Stomach (tissue), 9 donors: ENCODE data around the gene PPM1L. TPM values are rescaled to one million over a fixed set of nuclear protein-coding genes. Genes with fewer than 3 reads are reported as not detected.

Source experiments
- DNase-seq, 2 donors: peaks; one replicate each; pipeline versions ENCODE4 v3.0.0 to v3.0.0-alpha.2; 2013 to 2019
- H3K27ac ChIP-seq, 5 donors: fragments of 200-600 bp in 4 of 5; sonication (generic) in 4 of 5; one replicate each; pipeline ENCODE4 v1.5.1; 2013 to 2019; ENCODE audit warnings: mild to moderate bottlenecking in 1 of 5, moderate library complexity in 1 of 5
- H3K27me3 ChIP-seq, 3 donors: fragments of 200-600 bp; sonication (generic); one replicate each; pipeline ENCODE4 v1.5.1; 2017 to 2019; ENCODE audit warnings: mixed run types in 1 of 3
- H3K36me3 ChIP-seq, 4 donors: fragments of 200-600 bp; sonication (generic); 1 replicate in 3 of 4; 2 replicates in 1 of 4; pipeline ENCODE4 v1.5.1; 2016 to 2019
- H3K4me1 ChIP-seq, 4 donors: fragments of 200-600 bp; sonication (generic); one replicate each; pipeline ENCODE4 v1.5.1; 2016 to 2019
- H3K4me3 ChIP-seq, 4 donors: fragments of 200-600 bp; sonication (generic) in 3 of 4; one replicate each; pipeline ENCODE4 v1.5.1; 2016 to 2019; ENCODE audit warnings: mild to moderate bottlenecking in 1 of 4
- H3K9me3 ChIP-seq, 4 donors: fragments of 200-600 bp; sonication (generic); one replicate each; pipeline ENCODE4 v1.5.1; 2016 to 2019
- CTCF ChIP-seq, 7 experiments: fragments of 450-650 bp in 4 of 7; fragments of 200-600 bp in 3 of 7; sonication (generic) in 3 of 7; IDR thresholded peaks; one replicate each; pipeline ENCODE4 v1.5.1; 2016 to 2019; ENCODE audit warnings: antibody characterized with exemption in 7 of 7, control low read depth in 2 of 7, mild to moderate bottlenecking in 1 of 7
- EP300 ChIP-seq: sonication (generic); formaldehyde crosslinking; IDR thresholded peaks from one replicate; pipeline ENCODE4 v1.6.1; 2017; ENCODE audit warnings: antibody characterized with exemption
- POLR2A ChIP-seq, 4 donors: fragments of 450-650 bp; IDR thresholded peaks; one replicate each; pipeline ENCODE4 v1.6.1; 2016; ENCODE audit warnings: antibody characterized with exemption in 4 of 4, control low read depth in 2 of 4, mild to moderate bottlenecking in 1 of 4, moderate library complexity in 1 of 4
- POLR2AphosphoS5 ChIP-seq, 3 donors: sonication (generic); formaldehyde crosslinking; IDR thresholded peaks; one replicate each; pipeline ENCODE4 v1.6.1; 2016; ENCODE audit warnings: antibody characterized with exemption in 3 of 3
- WGBS, 5 donors: extraction: QIAGEN DNeasy Blood & Tissue Kit in 3 of 5; methylation state at CpG; one replicate each; pipeline versions ENCODE4 v1.1.5 to v1.1.7; 2013 to 2018; 5-methylcytosine and 5-hydroxymethylcytosine counted together
- intact Hi-C: fragments of 100-400 bp; cut with DNase I; formaldehyde crosslinking; loops from one replicate; pipeline ENCODE4 v1.15.1; 2023; ENCODE audit warnings: low total_unique reads
- polyA plus RNA-seq, 3 donors: library from polyadenylated mRNA; stranded (reverse); fragments of 200-250 nt; gene quantifications; one replicate each; pipeline ENCODE4 v1.2.3, GENCODE V29; 2013
- total RNA-seq, 5 donors: library from RNA; depleted of rRNA; stranded (reverse); fragments of >200 nt; gene quantifications; one replicate each; pipeline versions ENCODE4 v1.1.0 to v1.2.3, GENCODE V29; 2014 to 2016
- donor health status: healthy with polysubstance abuse.
- donor health status: Bipolar disorder and iron deficiency.
- donor health status: healthy.

The PPM1L gene
- total and polyA plus RNA-seq, 8 donors = 0.61 to 45.1 (median 15.2) TPM

- no peak overlapping the region for H3K27ac ChIP-seq
- H3K4me3 ChIP-seq = no peak overlapping the region
- 53 to 88% (median 79%) methylated on average over 1 of the region's 1 CpG for WGBS, 5 donors
- no peaks in the 10 kb centered on the region for H3K9me3 ChIP-seq
- no peak for TF ChIP-seq CTCF (IDR thresholded peaks at IDR 0.05)
- TF ChIP-seq POLR2A (IDR thresholded peaks at IDR 0.05) = no peak
- TF ChIP-seq EP300 = no peak
- no peak for TF ChIP-seq POLR2AphosphoS5 (IDR thresholded peaks at IDR 0.05)
- H3K4me1 ChIP-seq = peaks cover 6 to 34% (median 17%) of the 10 kb centered on the region in 4 donors
- DNase-seq = no peak
- peaks cover 0 to 22% (median 7%) of the 10 kb centered on the region in 4 donors for H3K36me3 ChIP-seq
- no peaks in the 10 kb centered on the region for H3K27me3 ChIP-seq
- intact Hi-C loops = no loop called here
Observed at GRCh38 chr3:161072211-161072621, 316.2 kb downstream of the PPM1L start.

GRCh38 chr3:161072751-161073150 lies 316.7 kb downstream of the PPM1L start:
- intact Hi-C loops = no loop called here
- Histone ChIP-seq H3K9me3 (no peaks in the 10 kb centered on the region), H3K36me3 (peaks cover 0 to 22% (median 4%) of the 10 kb centered on the region in 4 donors), H3K27me3 (no peaks in the 10 kb centered on the region), H3K4me3 (no peak overlapping the region), H3K27ac (no peak overlapping the region), H3K4me1 (peaks cover 6 to 34% (median 17%) of the 10 kb centered on the region in 4 donors)
- no peak for TF ChIP-seq CTCF (IDR thresholded peaks at IDR 0.05)
- no peak for TF ChIP-seq EP300
- no peak for TF ChIP-seq POLR2A (IDR thresholded peaks at IDR 0.05)
- no peak for TF ChIP-seq POLR2AphosphoS5 (IDR thresholded peaks at IDR 0.05)
- no peak for DNase-seq

- Histone ChIP-seq H3K4me1 (peaks cover 6 to 34% (median 17%) of the 10 kb centered on the region in 4 donors), H3K36me3 (peaks cover 0 to 20% (median 3%) of the 10 kb centered on the region in 4 donors), H3K9me3 (no peaks in the 10 kb centered on the region), H3K27me3 (no peaks in the 10 kb centered on the region), H3K27ac (no peak overlapping the region), H3K4me3 (no peak overlapping the region)
- WGBS, 5 donors = 95 to 100% (median 100%) methylated on average over 1 of the region's 1 CpG
- TF ChIP-seq POLR2AphosphoS5 (IDR thresholded peaks at IDR 0.05) = no peak
- no peak for TF ChIP-seq POLR2A (IDR thresholded peaks at IDR 0.05)
- no peak for TF ChIP-seq EP300
- TF ChIP-seq CTCF (IDR thresholded peaks at IDR 0.05) = no peak
- no peak for DNase-seq
- intact Hi-C loops = no loop called here
Observed at GRCh38 chr3:161073181-161073580, 317.1 kb downstream of the PPM1L start.

GRCh38 chr3:161081633-161082032 lies 325.6 kb downstream of the PPM1L start:
- no peak overlapping the region for H3K27ac ChIP-seq
- H3K36me3 ChIP-seq = peaks cover 2 to 16% (median 14%) of the 10 kb centered on the region in 4 donors
- no peak for DNase-seq
- H3K9me3 ChIP-seq = no peaks in the 10 kb centered on the region
- TF ChIP-seq EP300 (no peak), POLR2AphosphoS5 (IDR thresholded peaks at IDR 0.05) (no peak), POLR2A (IDR thresholded peaks at IDR 0.05) (no peak), CTCF (IDR thresholded peaks at IDR 0.05) (no peak)
- no peak overlapping the region for H3K4me3 ChIP-seq
- H3K27me3 ChIP-seq = no peaks in the 10 kb centered on the region
- intact Hi-C loops = no loop called here
- 27 to 49% (median 38%) methylated on average over 4 of the region's 4 CpGs for WGBS, 5 donors
- peaks cover 0 to 13% (median 9%) of the 10 kb centered on the region in 4 donors for H3K4me1 ChIP-seq
